Measurements from ENCODE around the gene KCNK3.

DNA sequence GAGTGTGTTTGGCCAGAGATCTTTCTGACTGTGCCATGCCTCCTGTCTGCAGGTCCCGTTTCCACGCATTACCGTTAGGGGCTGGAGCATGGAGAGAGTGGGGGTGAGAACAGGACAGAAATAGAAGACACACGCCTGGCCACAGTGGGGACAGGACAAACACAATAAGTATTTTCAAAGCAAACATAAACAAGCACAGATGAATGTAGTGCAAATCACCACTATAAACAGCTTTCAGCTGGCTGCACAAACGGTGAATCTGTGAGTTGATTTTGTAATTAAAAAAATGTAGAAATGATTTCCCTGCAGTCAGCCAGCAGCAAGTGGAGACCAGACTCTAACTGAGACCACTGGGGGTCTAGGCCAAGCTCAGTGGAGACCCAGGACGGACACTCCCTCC lies 6.8 kb downstream of the KCNK3 start:
- TF ChIP-seq, protein P1, sequence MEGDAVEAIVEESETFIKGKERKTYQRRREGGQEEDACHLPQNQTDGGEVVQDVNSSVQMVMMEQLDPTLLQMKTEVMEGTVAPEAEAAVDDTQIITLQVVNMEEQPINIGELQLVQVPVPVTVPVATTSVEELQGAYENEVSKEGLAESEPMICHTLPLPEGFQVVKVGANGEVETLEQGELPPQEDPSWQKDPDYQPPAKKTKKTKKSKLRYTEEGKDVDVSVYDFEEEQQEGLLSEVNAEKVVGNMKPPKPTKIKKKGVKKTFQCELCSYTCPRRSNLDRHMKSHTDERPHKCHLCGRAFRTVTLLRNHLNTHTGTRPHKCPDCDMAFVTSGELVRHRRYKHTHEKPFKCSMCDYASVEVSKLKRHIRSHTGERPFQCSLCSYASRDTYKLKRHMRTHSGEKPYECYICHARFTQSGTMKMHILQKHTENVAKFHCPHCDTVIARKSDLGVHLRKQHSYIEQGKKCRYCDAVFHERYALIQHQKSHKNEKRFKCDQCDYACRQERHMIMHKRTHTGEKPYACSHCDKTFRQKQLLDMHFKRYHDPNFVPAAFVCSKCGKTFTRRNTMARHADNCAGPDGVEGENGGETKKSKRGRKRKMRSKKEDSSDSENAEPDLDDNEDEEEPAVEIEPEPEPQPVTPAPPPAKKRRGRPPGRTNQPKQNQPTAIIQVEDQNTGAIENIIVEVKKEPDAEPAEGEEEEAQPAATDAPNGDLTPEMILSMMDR (IDR thresholded peaks at IDR 0.05; ENCODE audit: low read depth, low read length) = no peak
- TF ChIP-seq EZH2phosphoT487 (IDR thresholded peaks at IDR 0.05; ENCODE audit: low read depth) = no peak

Measured in OCI-LY3 (cell line).